ENCODE results near the gene ENC1. TPM values are rescaled to one million over a fixed set of nuclear protein-coding genes. Genes with fewer than 3 reads are reported as not detected.
A peak's percentile ranks its signal among the peaks of the same experiment; 100 is the strongest.

Gene ENC1
- total RNA-seq, 1 donor from 2014 or later, result 363 TPM

GRCh38 chr5:74657165-74657564, 16.6 kb upstream of the ENC1 start:
- Histone ChIP-seq H2AFZ (ENCODE audit: low read depth, low read length) (no peak overlapping the region), H3K4me3 (ENCODE audit: insufficient read depth, low read depth, low read length) (no peak overlapping the region), H3K4me2 (ENCODE audit: low read length) (no peak overlapping the region), H3K27ac (ENCODE audit: low read depth, low read length) (no peak overlapping the region), H3K27me3 (ENCODE audit: insufficient read depth, low read length) (no peaks in the 10 kb centered on the region), H3K9me3 (ENCODE audit: insufficient read depth, low read depth, low read length) (no peaks in the 10 kb centered on the region), H3K9ac (ENCODE audit: low read length) (no peak overlapping the region), H3K36me3 (ENCODE audit: insufficient read depth, low read length) (no peaks in the 10 kb centered on the region), H4K20me1 (ENCODE audit: insufficient read depth, low read length) (no peaks in the 10 kb centered on the region), H3K4me1 (ENCODE audit: insufficient read depth, low read length) (no peaks in the 10 kb centered on the region), H3K79me2 (ENCODE audit: insufficient read depth, low read length) (no peaks in the 10 kb centered on the region)
- H3K9me3 Mint-ChIP-seq (ENCODE audit: unreplicated experiment), result peaks cover 2% of the 10 kb centered on the region
- no peaks in the 10 kb centered on the region for H3K36me3 Mint-ChIP-seq (ENCODE audit: low read depth, unreplicated experiment)
- H3K27ac Mint-ChIP-seq (ENCODE audit: unreplicated experiment), result no peak overlapping the region
- peak overlapping the region; percentile 28 for H3K4me3 Mint-ChIP-seq (ENCODE audit: unreplicated experiment)
- H3K4me1 Mint-ChIP-seq (ENCODE audit: low read depth, unreplicated experiment), result peaks cover 22% of the 10 kb centered on the region
- FAIRE-seq, result no peak
- H3K27me3 Mint-ChIP-seq (ENCODE audit: low read depth, unreplicated experiment), result no peaks in the 10 kb centered on the region
- TF ChIP-seq, protein P1, sequence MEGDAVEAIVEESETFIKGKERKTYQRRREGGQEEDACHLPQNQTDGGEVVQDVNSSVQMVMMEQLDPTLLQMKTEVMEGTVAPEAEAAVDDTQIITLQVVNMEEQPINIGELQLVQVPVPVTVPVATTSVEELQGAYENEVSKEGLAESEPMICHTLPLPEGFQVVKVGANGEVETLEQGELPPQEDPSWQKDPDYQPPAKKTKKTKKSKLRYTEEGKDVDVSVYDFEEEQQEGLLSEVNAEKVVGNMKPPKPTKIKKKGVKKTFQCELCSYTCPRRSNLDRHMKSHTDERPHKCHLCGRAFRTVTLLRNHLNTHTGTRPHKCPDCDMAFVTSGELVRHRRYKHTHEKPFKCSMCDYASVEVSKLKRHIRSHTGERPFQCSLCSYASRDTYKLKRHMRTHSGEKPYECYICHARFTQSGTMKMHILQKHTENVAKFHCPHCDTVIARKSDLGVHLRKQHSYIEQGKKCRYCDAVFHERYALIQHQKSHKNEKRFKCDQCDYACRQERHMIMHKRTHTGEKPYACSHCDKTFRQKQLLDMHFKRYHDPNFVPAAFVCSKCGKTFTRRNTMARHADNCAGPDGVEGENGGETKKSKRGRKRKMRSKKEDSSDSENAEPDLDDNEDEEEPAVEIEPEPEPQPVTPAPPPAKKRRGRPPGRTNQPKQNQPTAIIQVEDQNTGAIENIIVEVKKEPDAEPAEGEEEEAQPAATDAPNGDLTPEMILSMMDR (IDR thresholded peaks at IDR 0.05; ENCODE audit: insufficient read depth, low read depth, low read length), result no peak
- TF ChIP-seq EZH2 (IDR thresholded peaks at IDR 0.05; ENCODE audit: insufficient read depth, low read length), result no peak
- no peak for DNase-seq (ENCODE audit: low read depth)

DNA sequence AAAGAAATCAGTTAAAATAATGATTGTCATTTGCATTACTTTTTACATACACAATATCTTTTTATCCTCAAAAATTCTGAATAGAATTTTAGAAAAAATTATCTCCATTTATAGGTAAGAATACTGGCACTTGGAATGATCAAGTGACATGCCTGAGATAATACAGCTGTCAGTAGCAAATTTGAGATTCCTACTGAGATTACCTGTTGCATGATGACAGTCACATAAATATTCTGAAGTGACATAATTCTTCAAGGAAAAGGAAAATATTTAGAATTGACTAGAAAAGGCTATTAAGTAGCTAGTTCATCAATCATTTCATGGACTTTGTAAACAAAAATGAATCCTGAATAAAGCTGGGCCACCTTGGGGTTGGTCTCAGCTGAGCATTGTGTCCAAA, 15.2 kb upstream of the ENC1 start:
- no peak overlapping the region for H3K4me3 Mint-ChIP-seq (ENCODE audit: unreplicated experiment)
- TF ChIP-seq EZH2 (IDR thresholded peaks at IDR 0.05; ENCODE audit: insufficient read depth, low read length), result no peak
- TF ChIP-seq, protein P1 (IDR thresholded peaks at IDR 0.05; ENCODE audit: insufficient read depth, low read depth, low read length), result no peak
- no peaks in the 10 kb centered on the region for H3K36me3 Mint-ChIP-seq (ENCODE audit: low read depth, unreplicated experiment)
- no peaks in the 10 kb centered on the region for H4K20me1 ChIP-seq (ENCODE audit: insufficient read depth, low read length)
- FAIRE-seq (no peak), DNase-seq (ENCODE audit: low read depth) (no peak)
- no peak overlapping the region for H3K4me3 ChIP-seq (ENCODE audit: insufficient read depth, low read depth, low read length)
- peaks cover 2% of the 10 kb centered on the region for H3K9me3 Mint-ChIP-seq (ENCODE audit: unreplicated experiment)
- H3K27ac Mint-ChIP-seq (ENCODE audit: unreplicated experiment), result no peak overlapping the region
- no peak overlapping the region for H3K27ac ChIP-seq (ENCODE audit: low read depth, low read length)
- H3K4me1 Mint-ChIP-seq (ENCODE audit: low read depth, unreplicated experiment), result peaks cover 15% of the 10 kb centered on the region
- no peaks in the 10 kb centered on the region for H3K9me3 ChIP-seq (ENCODE audit: insufficient read depth, low read depth, low read length)
- no peaks in the 10 kb centered on the region for H3K4me1 ChIP-seq (ENCODE audit: insufficient read depth, low read length)
- no peak overlapping the region for H2AFZ ChIP-seq (ENCODE audit: low read depth, low read length)
- no peaks in the 10 kb centered on the region for H3K79me2 ChIP-seq (ENCODE audit: insufficient read depth, low read length)
- H3K36me3 ChIP-seq (ENCODE audit: insufficient read depth, low read length), result no peaks in the 10 kb centered on the region
- H3K27me3 Mint-ChIP-seq (ENCODE audit: low read depth, unreplicated experiment), result no peaks in the 10 kb centered on the region
- no peak overlapping the region for H3K9ac ChIP-seq (ENCODE audit: low read length)
- no peaks in the 10 kb centered on the region for H3K27me3 ChIP-seq (ENCODE audit: insufficient read depth, low read length)
- no peak overlapping the region for H3K4me2 ChIP-seq (ENCODE audit: low read length)

GRCh38 chr5:74655206-74655605, 14.7 kb upstream of the ENC1 start:
- Mint-ChIP-seq H3K4me3 (ENCODE audit: unreplicated experiment) (no peak overlapping the region), H3K27ac (ENCODE audit: unreplicated experiment) (no peak overlapping the region), H3K36me3 (ENCODE audit: low read depth, unreplicated experiment) (no peaks in the 10 kb centered on the region), H3K27me3 (ENCODE audit: low read depth, unreplicated experiment) (no peaks in the 10 kb centered on the region), H3K4me1 (ENCODE audit: low read depth, unreplicated experiment) (peaks cover 10% of the 10 kb centered on the region), H3K9me3 (ENCODE audit: unreplicated experiment) (peaks cover 2% of the 10 kb centered on the region)
- Histone ChIP-seq H3K27ac (ENCODE audit: low read depth, low read length) (no peak overlapping the region), H3K79me2 (ENCODE audit: insufficient read depth, low read length) (no peaks in the 10 kb centered on the region), H2AFZ (ENCODE audit: low read depth, low read length) (no peak overlapping the region), H3K9me3 (ENCODE audit: insufficient read depth, low read depth, low read length) (no peaks in the 10 kb centered on the region), H3K36me3 (ENCODE audit: insufficient read depth, low read length) (no peaks in the 10 kb centered on the region), H3K4me1 (ENCODE audit: insufficient read depth, low read length) (no peaks in the 10 kb centered on the region), H3K4me3 (ENCODE audit: insufficient read depth, low read depth, low read length) (no peak overlapping the region), H3K4me2 (ENCODE audit: low read length) (no peak overlapping the region), H4K20me1 (ENCODE audit: insufficient read depth, low read length) (no peaks in the 10 kb centered on the region), H3K27me3 (ENCODE audit: insufficient read depth, low read length) (no peaks in the 10 kb centered on the region), H3K9ac (ENCODE audit: low read length) (no peak overlapping the region)
- FAIRE-seq (no peak), DNase-seq (ENCODE audit: low read depth) (no peak)
- TF ChIP-seq EZH2 (IDR thresholded peaks at IDR 0.05; ENCODE audit: insufficient read depth, low read length), result no peak
- TF ChIP-seq, protein P1 (IDR thresholded peaks at IDR 0.05; ENCODE audit: insufficient read depth, low read depth, low read length), result no peak
